ENCODE measurements around the gene MRPL40. TPM values are rescaled to one million over a fixed set of nuclear protein-coding genes. Genes with fewer than 3 reads are reported as not detected.
A peak's percentile ranks its signal among the peaks of the same experiment; 100 is the strongest.

Gene MRPL40
- polyA plus RNA-seq, 4 donors = 37.6 to 52.3 (median 46.0) TPM

DNA sequence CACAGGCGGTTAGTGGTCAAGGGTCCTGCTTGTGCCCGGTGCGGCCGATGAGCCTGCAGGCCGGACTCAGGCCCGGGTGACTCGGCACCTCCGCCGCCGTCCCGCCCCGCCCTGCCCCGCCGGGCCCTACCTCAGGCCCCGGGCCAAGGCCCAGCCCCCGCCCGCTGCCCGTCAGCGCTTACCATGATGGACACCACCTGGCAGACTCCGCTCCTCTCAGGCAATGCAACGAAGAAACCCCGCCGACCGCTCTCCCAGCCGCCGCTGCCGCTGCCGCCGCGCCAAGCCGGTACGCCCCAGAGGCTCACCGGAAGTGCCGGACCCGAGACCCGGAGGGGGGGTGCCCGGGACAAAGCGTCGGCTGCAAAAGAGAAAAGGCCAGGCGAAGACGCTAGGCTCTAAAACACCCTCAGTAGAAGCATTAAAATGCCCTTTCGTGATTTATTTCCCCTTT is 46.6 kb downstream of the MRPL40 start, which contains the start of gene UFD1:
TSS of gene UFD1 (minus strand) at position 293 of the 454 bp plus-strand sequence. CDS start at position 185, 108 bp downstream.
- DNase-seq (ENCODE audit: low read depth in 4 of 4, low spot score in 2 of 4) = peak in 1 of 4 donors; percentile 50

GRCh38 chr22:19479355-19480172 is 47.2 kb downstream of the MRPL40 start, which contains the start of gene CDC45:
TSS of gene CDC45 (plus strand) at chr22:19479920. CDS start at chr22:19479969, 49 bp downstream.
- DNase-seq (ENCODE audit: low read depth in 4 of 4, low spot score in 2 of 4) = peak; percentile 95 to 100 (median 96)

- no peak for DNase-seq (ENCODE audit: low read depth in 4 of 4, low spot score in 2 of 4)
These were observed 47.8 kb downstream of the MRPL40 start for GRCh38 chr22:19480173-19480568.

- DNase-seq (ENCODE audit: low read depth in 4 of 4, low spot score in 2 of 4) = no peak
These were observed 48.4 kb downstream of the MRPL40 start for GRCh38 chr22:19480789-19481188.

DNA sequence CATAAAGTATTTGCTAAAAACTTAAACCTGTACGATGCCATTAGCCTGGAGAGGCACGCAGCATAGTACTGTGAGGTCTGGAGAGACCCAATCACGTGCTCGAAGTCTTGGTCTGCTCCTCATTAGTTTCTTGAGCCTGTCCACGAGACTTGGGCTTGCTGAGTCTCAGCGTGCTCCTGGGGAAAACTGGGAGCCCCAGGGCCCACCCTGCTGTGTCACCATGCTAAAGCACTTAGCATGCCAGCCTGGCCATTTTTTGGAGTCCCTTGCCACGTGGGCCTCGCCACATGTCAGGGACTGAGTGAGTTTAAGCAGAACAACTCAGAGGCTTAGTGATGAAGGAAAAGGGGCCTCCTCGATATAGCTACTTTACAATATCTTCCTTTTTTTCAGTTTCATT is 50.0 kb downstream of the MRPL40 start:
- no peak for DNase-seq (ENCODE audit: low read depth in 4 of 4, low spot score in 2 of 4)

DNA sequence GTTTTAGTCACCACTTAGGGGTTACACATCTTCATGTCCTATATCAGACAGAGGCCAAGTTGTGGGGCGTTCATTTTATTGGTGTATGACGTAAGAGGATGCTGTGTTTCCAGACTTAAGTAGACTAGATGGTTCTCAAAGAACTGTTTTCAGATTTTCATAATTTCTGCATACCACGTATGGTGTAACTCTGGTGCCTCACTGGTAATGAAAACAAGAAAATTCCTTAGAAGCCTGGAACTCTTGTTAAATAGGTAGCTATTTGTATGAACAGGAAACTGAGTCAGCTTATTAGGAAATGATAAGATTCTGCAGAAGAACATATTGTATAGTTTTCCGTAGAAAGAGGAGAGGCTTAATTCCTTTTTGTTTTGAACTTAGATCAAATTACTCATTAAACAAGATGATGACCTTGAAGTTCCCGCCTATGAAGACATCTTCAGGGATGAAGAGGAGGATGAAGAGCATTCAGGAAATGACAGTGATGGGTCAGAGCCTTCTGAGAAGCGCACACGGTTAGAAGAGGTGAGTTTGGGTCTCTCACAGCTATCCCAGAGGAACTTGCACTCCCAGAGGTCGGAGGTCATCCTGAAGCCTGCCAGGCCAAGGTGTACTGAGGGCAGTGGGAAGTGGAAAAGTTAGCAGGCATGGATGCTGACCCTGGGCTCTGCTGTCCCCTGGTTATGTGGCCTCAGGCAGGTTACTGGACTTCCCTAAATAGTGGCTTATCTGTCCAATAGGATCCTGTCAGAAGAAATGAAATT is 51.3 kb downstream of the MRPL40 start:
- DNase-seq (ENCODE audit: low read depth in 4 of 4, low spot score in 2 of 4) = no peak

Other genes starting within 250 kb of the MRPL40 start
- 1 to 10 TPM; 3.3 to 7.5 (median 6.0) TPM for gene CLTCL1, start 140.8 kb upstream of the MRPL40 start, polyA plus RNA-seq (ENCODE audit: insufficient read length in 4 of 4)
- 10 to 100 TPM; 31.1 to 36.2 (median 33.4) TPM for gene HIRA, start 812 bp upstream of the MRPL40 start, polyA plus RNA-seq (ENCODE audit: insufficient read length in 4 of 4)
- 10 to 100 TPM; 42.0 to 47.7 (median 45.6) TPM for gene C22orf39, start 15.2 kb downstream of the MRPL40 start, polyA plus RNA-seq (ENCODE audit: insufficient read length in 4 of 4)
- 10 to 100 TPM; 58.2 to 67.9 (median 67.3) TPM for gene UFD1, start 46.6 kb downstream of the MRPL40 start, polyA plus RNA-seq (ENCODE audit: insufficient read length in 4 of 4)
- gene CDC45, start 47.4 kb downstream of the MRPL40 start, polyA plus RNA-seq (ENCODE audit: insufficient read length in 4 of 4) = 10 to 100 TPM; 17.3 to 21.3 (median 19.7) TPM
- 10 to 100 TPM; 20.4 to 51.8 (median 33.8) TPM for gene CLDN5, start 91.9 kb downstream of the MRPL40 start, polyA plus RNA-seq (ENCODE audit: insufficient read length in 4 of 4)